ENCODE measurements around the gene RBMS3.

Gene RBMS3

GRCh38 chr3:29693863-29694262 lies 413.0 kb downstream of the RBMS3 start:
- DNase-seq, result no peak

- DNase-seq, result no peak
These were observed 413.5 kb downstream of the RBMS3 start for GRCh38 chr3:29694331-29694730.

GRCh38 chr3:29694783-29695182 lies 413.9 kb downstream of the RBMS3 start:
- DNase-seq, result no peak

DNA sequence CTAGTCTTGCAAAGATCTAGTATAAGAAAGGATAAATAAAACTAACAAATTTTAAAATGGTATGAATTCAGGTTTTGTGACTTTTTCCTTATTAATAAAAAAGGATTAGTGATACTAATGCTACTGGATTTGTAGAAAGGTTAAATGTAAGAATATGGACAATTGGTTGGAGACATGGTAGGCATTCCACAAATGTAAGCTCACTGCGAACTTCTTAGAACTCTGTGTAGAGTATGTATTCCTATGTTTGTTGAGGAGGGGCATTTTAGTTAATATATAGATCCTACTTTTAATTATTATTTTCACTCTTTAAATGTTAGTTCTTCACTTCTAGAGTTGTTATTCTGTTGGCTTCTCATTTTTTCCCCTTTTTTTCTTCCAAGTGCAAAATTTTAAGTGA lies 414.3 kb downstream of the RBMS3 start:
- no peak for DNase-seq

GRCh38 chr3:29695643-29696198 lies 414.9 kb downstream of the RBMS3 start:
- DNase-seq, result no peak

GRCh38 chr3:29696311-29696710 lies 415.4 kb downstream of the RBMS3 start:
- DNase-seq, result no peak

GRCh38 chr3:29697989-29698388 lies 417.1 kb downstream of the RBMS3 start:
- DNase-seq, result no peak

DNA sequence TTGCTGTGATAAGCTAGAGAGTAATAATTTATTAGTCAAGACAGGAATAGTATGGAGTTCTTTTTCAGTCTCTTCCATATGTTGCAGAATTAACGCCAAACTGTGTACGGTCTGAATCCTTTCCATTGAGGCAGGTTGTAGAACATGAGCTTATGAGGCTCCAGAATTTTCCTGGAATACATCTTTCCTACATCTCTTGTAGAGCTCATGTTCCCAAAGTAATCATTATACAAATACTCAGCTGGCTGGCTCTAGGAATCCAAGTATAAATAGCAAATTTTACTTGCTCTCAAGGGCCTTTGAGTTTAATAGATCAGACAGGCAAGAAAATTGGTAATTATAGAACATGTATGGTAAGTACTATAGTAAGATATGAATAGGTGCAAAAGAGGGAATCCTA lies 419.4 kb downstream of the RBMS3 start:
- DNase-seq, result no peak

- no peak for DNase-seq
These were observed 420.6 kb downstream of the RBMS3 start for GRCh38 chr3:29701326-29701983.

DNA sequence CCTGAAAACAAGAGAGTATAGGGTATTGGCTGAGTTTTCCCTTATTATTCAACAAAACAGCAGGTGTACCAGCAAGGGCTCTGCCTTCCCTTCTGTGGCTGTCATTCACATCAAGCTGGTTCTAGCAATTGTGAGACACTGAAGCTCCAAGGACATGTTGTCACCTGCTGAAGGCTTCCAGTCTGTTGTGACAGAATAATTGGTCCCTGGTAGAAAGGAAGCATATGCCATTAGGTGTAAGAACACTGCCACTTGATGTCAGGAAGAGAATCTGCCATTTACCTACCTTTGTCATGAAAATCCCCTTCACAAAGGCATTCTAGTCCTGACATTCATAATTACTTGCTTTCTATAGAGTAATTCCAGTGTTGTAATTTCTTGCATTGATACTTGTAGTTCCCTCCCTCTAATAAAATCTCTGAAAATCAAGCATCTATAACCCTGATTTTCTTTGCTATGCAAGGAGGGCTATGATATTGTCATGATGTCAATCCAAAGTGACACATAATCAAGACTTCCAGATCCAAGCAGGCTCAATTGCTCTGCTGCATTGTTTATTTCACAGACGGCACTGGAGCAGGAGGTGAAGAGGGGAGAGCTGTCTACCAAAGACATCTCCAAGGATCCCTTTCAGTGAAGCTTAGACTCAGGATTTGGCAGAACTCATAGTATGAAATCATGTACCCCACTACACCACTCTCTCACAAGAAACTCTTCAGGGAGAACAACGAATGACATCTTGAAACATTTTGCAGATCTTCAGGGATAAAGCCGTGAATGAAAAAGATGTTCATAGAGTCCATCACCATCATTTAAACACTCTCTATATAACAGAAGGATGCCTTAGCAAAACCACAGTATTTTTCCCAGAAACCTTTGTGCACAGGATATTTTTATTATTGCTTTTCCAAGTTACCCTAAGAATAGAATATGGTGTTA lies 425.3 kb downstream of the RBMS3 start:
- no peak for DNase-seq

GRCh38 chr3:29708884-29709283 lies 428.0 kb downstream of the RBMS3 start:
- no peak for DNase-seq

DNA sequence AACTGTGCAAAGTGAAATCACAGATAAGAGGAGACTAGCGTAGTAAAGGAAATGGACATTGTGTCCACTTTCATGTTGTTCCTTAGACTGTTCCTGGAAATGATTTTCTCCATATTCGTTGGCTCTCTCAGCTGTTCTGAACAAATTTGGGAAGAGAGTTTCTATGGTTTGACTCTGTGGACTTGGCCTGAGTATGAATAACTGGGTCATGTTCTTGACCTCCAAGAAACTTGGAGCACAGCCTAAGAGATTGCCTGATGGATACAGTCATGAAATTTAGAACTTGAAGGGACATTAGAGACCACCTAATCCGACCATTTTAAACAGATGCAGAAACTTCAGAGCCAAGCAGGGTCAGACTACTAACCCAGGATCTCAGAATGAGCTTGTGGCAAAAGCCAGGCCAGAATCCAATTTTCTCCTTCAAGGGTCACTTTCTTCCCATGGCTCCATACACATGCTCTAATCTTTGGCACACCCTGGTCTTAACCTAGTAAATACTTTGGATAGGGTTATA lies 430.4 kb downstream of the RBMS3 start:
- no peak for DNase-seq

DNA sequence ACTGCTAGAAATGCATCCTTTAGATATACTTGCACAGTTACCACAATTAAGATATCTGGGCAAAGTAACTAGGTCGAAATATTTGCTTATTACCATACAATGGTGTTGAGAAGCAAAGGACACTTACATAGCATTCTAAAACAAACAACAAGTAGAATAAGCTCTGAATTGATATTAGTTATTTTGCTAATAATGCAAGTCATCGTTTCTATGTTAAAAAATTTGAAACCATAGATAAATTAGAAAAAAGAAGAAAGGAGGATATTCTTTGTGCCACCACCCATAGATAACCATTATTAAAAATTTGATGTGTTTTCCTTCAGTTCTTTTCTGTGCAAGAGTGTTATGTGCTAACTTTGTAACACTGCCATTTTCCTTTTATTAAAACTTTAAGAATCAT lies 435.3 kb downstream of the RBMS3 start:
- DNase-seq, result no peak

DNA sequence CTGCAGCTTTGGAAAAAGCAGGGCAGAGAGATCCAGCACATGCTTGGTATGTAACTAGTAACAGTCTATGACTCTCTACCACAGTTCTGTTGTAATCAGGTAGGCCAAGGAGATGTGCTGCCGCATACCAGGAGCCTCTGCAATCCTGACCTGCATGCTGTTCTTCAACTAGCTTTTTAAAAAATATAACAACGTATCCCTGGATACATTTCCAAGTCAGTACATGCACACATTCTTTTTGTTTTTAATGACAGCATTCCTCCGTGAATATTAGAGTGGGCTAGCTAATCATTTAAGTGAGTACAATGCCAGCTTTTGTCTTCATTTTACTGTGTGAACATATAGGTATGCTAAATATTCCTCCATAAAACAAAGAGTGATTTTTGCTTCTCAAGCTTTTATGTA lies 437.8 kb downstream of the RBMS3 start:
- no peak for DNase-seq

- DNase-seq, result no peak
These were observed 439.8 kb downstream of the RBMS3 start for GRCh38 chr3:29720665-29721064.

DNA sequence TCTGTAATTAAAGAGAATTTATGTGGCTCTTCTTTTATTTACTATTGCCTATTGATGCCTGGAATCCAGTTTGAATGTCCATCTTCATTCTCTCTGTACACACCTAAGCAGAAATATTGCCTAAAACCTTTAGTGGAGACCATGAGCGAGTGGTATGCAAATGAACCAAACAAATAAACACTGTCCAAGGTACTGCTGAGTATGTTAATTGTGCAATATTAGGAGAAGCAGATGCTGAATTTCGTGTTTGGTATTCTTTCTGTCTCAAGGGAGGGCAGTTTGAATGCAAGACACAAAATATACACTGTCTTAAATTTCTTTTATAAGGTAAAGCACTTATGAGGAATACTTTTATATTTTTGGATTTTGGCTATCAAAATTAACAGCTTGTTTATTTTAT lies 440.9 kb downstream of the RBMS3 start:
- DNase-seq, result no peak

- DNase-seq, result no peak
These were observed 450.2 kb downstream of the RBMS3 start for GRCh38 chr3:29731050-29731449.

- DNase-seq, result no peak
These were observed 460.4 kb downstream of the RBMS3 start for GRCh38 chr3:29741231-29741630.

- no peak for DNase-seq
These were observed 464.5 kb downstream of the RBMS3 start for GRCh38 chr3:29745232-29745870.

DNA sequence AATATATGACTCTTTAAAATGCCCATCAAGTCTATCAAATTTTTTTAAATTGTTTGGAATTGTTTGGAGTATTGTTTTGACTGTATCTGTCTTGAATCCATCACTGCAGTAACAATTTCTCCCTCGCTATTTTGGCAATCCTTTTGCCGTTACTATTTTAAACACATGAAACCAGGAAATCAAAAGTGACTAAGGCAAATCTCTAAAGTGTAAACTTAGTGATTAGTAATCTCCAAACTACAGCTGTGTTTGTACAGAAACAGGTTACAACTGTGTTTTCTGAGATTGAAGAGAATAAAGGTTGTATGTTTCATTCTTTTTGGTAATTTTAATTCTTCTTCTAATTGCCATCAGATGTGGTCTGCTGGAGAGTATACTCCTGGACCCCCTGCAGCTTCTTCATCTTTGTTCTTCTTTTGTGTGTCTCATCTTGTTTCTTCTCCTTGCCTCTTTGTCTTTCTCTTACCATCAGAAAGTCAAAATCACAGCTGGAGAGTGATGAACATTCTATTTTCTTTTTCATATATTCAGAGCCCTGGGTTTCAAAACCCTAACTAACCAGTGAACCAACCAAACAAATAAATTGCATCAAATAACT lies 465.4 kb downstream of the RBMS3 start:
- DNase-seq, result no peak

GRCh38 chr3:29747991-29748390 lies 467.1 kb downstream of the RBMS3 start:
- DNase-seq, result no peak

DNA sequence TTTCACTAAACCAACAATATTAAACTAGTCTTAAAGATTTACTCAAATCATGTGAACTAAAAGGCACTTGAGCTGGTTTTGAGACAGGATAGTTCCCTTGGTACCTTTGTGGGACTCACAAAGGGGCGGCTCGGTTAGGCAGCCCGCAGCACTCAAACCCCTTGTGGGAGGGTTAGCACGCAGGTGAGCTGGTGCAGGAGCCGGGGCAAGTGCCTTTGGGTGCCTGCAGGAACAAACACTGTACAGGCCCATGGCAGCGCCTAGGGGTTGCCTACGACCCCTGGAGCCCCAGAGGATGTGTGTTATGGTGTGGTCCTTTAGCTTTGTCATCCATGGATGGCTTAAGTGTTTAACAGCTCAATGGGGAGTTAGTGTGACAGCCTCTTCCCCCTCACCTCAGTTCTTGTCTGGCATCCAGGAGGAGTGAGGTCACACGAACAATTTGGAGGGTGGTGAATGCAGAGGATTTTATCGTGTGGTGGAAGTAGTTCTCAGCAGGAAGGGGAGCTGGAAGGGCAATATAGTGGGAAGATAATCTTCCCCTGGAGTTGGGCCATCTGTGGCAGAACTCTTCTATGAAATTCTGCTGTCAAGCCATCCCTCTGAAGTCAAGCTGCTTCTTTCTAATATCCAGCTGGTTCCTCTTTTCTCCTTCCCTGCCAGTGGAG lies 470.9 kb downstream of the RBMS3 start:
- DNase-seq, result no peak

Data from C1 segment of cervical spinal cord (tissue), 14 donors.